A549 (cell line): ENCODE results near the gene HLA-DMA. TPM values are rescaled to one million over a fixed set of nuclear protein-coding genes. Genes with fewer than 3 reads are reported as not detected.

Experiments used
- ATAC-seq, 2 experiments: fragments of 200-7000 bp in 1 of 2; fragments of >200 bp in 1 of 2; cut with Nextera tagmentation in 1 of 2; cut with Tn5 transposase in 1 of 2; 3 replicates each; pipeline versions ENCODE4 v1.8.0 to v1.9.1; 2018 to 2020; ENCODE audit warnings: mild to moderate bottlenecking in 1 of 2, moderate library complexity in 1 of 2
- CTCF ChIA-PET: fragments of 300-600 bp; sonication (Branson Sonifier 250); formaldehyde crosslinking; extraction: SDS; loops from one replicate; lab custom pipeline; 2021; ENCODE audit warnings: antibody characterized with exemption, inconsistent platforms; lab: Yijun Ruan, JAX
- POLR2A ChIA-PET: fragments of 350-600 bp; formaldehyde crosslinking; extraction: SDS; loops from one replicate; lab custom pipeline; 2021; ENCODE audit warnings: antibody characterized with exemption, inconsistent platforms; lab: Yijun Ruan, JAX
- DNase-seq, 2 experiments: peaks; one replicate each; pipeline versions ENCODE4 v3.0.0 to v3.0.0-alpha.2; 2011 to 2016; ENCODE audit warnings: low read depth in 1 of 2, low spot score in 1 of 2
- FAIRE-seq: peaks from 2 replicates; lab custom pipeline; 2011; peaks lifted over from hg19 to GRCh38; lab: Jason Lieb, UNC
- H3K27ac ChIP-seq, 2 experiments: fragments of >200 bp; sonication (Bioruptor Twin); formaldehyde crosslinking; 3 replicates each; pipeline ENCODE4 v1.5.1; 2016 to 2017
- H3K4me1 ChIP-seq: fragments of >200 bp; sonication (Bioruptor Twin); formaldehyde crosslinking; 3 replicates; pipeline ENCODE4 v1.6.1; 2016
- H3K4me2 ChIP-seq: fragments of >200 bp; sonication (Bioruptor Twin); formaldehyde crosslinking; 3 replicates; pipeline ENCODE4 v1.6.1; 2016
- H3K4me3 ChIP-seq: fragments of >200 bp; sonication (Bioruptor Twin); formaldehyde crosslinking; 3 replicates; pipeline ENCODE4 v1.5.1; 2016
- H3K9me3 ChIP-seq: fragments of >200 bp; sonication (Bioruptor Twin); formaldehyde crosslinking; 3 replicates; pipeline ENCODE4 v1.6.1; 2016
- CHD2 ChIP-seq: fragments of 150-350 bp; IDR thresholded peaks from 2 replicates; pipeline ENCODE4 v1.6.1; 2014; ENCODE audit warnings: low read length; ENCODE audit not compliant: partially characterized antibody
- CTCF ChIP-seq: fragments of >200 bp; sonication (Bioruptor Twin); formaldehyde crosslinking; IDR thresholded peaks from 3 replicates; pipeline ENCODE4 v1.5.1; 2016
- EHF ChIP-seq: fragments of 250-450 bp; sonication (Bioruptor Pico); IDR thresholded peaks from 2 replicates; pipeline ENCODE4 v1.5.0; 2020; ENCODE audit warnings: mild to moderate bottlenecking
- EP300 ChIP-seq, 2 experiments: fragments of >200 bp; sonication (Bioruptor Twin); formaldehyde crosslinking; IDR thresholded peaks; 2 replicates in 1 of 2; 3 replicates in 1 of 2; pipeline ENCODE4 v1.6.1; 2016 to 2017
- FOSB ChIP-seq: fragments of 250-450 bp; sonication (Bioruptor Pico); IDR thresholded peaks from 2 replicates; pipeline ENCODE4 v1.5.0; 2020; ENCODE audit warnings: mild to moderate bottlenecking, moderate library complexity
- FOSL2 ChIP-seq, 2 experiments: fragments of 450-650 bp in 1 of 2; fragments of >200 bp in 1 of 2; sonication (Bioruptor Twin) in 1 of 2; formaldehyde crosslinking; IDR thresholded peaks; 2 replicates each; pipeline versions ENCODE4 v1.5.0 to v1.6.1; 2016 to 2020; ENCODE audit warnings: mild to moderate bottlenecking in 1 of 2, moderate library complexity in 1 of 2
- FOXS1 ChIP-seq: fragments of 250-450 bp; sonication (Bioruptor Pico); IDR thresholded peaks from 2 replicates; pipeline ENCODE4 v1.5.0; 2020; ENCODE audit warnings: mild to moderate bottlenecking, moderate library complexity
- HDAC2 ChIP-seq: fragments of 200-600 bp; sonication (generic); IDR thresholded peaks from 2 replicates; pipeline ENCODE4 v1.6.1; 2016
- HOXB13 ChIP-seq: fragments of 250-450 bp; sonication (Bioruptor Pico); IDR thresholded peaks from 2 replicates; pipeline ENCODE4 v1.5.0; 2020; ENCODE audit warnings: low read depth, mild to moderate bottlenecking, moderate library complexity
- HOXB5 ChIP-seq: fragments of 250-450 bp; sonication (Bioruptor Pico); IDR thresholded peaks from 2 replicates; pipeline ENCODE4 v1.5.0; 2020; ENCODE audit warnings: mild to moderate bottlenecking, moderate library complexity
- JUN ChIP-seq, 2 experiments: fragments of >200 bp; sonication (Bioruptor Twin); formaldehyde crosslinking; IDR thresholded peaks; 2 replicates in 1 of 2; 3 replicates in 1 of 2; pipeline ENCODE4 v1.6.1; 2016 to 2017
- MAFK ChIP-seq: fragments of 450-650 bp; IDR thresholded peaks from 2 replicates; pipeline ENCODE4 v1.6.1; 2014; ENCODE audit not compliant: partially characterized antibody
- NFE2L2 ChIP-seq: fragments of 150-350 bp; conservative IDR thresholded peaks from 2 replicates; pipeline ENCODE4 v1.6.1; 2014; ENCODE audit warnings: low read length
- NR3C1 ChIP-seq: fragments of >200 bp; sonication (Bioruptor Twin); formaldehyde crosslinking; IDR thresholded peaks from 3 replicates; pipeline ENCODE4 v1.6.1; 2017
- PBX3 ChIP-seq: IDR thresholded peaks from 2 replicates; pipeline ENCODE4 v1.6.1; 2012
- POLR2AphosphoS2 ChIP-seq: conservative IDR thresholded peaks from 2 replicates; pipeline ENCODE4 v1.6.1; 2012; ENCODE audit warnings: low read length, improper control_type of control experiment, inconsistent platforms
- RAD21 ChIP-seq, 2 experiments: fragments of >200 bp in 1 of 2; sonication (Bioruptor Twin) in 1 of 2; formaldehyde crosslinking in 1 of 2; IDR thresholded peaks in 1 of 2; conservative IDR thresholded peaks in 1 of 2; 2 replicates in 1 of 2; 3 replicates in 1 of 2; pipeline ENCODE4 v1.6.1; 2012 to 2018; ENCODE audit warnings: inconsistent platforms in 1 of 2
- RFX5 ChIP-seq: fragments of 450-650 bp; IDR thresholded peaks from 2 replicates; pipeline ENCODE4 v1.7.1; 2014; ENCODE audit warnings: antibody characterized with exemption, mild to moderate bottlenecking, moderate library complexity
- SMC3 ChIP-seq: fragments of >200 bp; sonication (Bioruptor Twin); formaldehyde crosslinking; IDR thresholded peaks from 3 replicates; pipeline ENCODE4 v1.6.1; 2018; ENCODE audit warnings: inconsistent platforms
- SREBF2 ChIP-seq: fragments of 450-650 bp; IDR thresholded peaks from 2 replicates; pipeline ENCODE4 v1.6.1; 2014; ENCODE audit warnings: mild to moderate bottlenecking, moderate library complexity
- TP53 ChIP-seq: fragments of 250-450 bp; sonication (Bioruptor Pico); IDR thresholded peaks from 2 replicates; pipeline ENCODE4 v1.5.0; 2021; ENCODE audit warnings: mild to moderate bottlenecking, moderate library complexity
- WGBS: methylation state at CpG from one replicate; pipeline ENCODE4 v1.1.6; 2017; ENCODE audit errors: missing lambda C conversion rate; 5-methylcytosine and 5-hydroxymethylcytosine counted together
- polyA minus RNA-seq: library from RNA; depleted of rRNA, polyadenylated mRNA; stranded (reverse); fragments of >200 nt; gene quantifications from 2 replicates; pipeline ENCODE4 v1.2.3, GENCODE V29; 2011; rRNA and poly(A)+ RNA removed
- polyA plus RNA-seq, 4 experiments: library from polyadenylated mRNA; depleted of rRNA in 3 of 4; stranded (reverse); fragments of >200 nt; fragmentation: RNase III in 1 of 4; extraction: RNeasy Plus Mini Kit Qiagen cat#74134 plus additional on column Dnase treatment in 1 of 4; gene quantifications; 2 replicates in 3 of 4; 3 replicates in 1 of 4; pipeline ENCODE4 v1.2.3, GENCODE V29; 2011 to 2017
- TF ChIP-seq, protein P1 (sequence below): IDR thresholded peaks from 2 replicates; pipeline ENCODE4 v1.6.1; 2012
- TF ChIP-seq, protein P2 (sequence below): fragments of 250-450 bp; sonication (Bioruptor Pico); IDR thresholded peaks from 2 replicates; pipeline ENCODE4 v1.5.0; 2021; ENCODE audit warnings: mild to moderate bottlenecking, moderate library complexity, borderline replicate concordance
- TF ChIP-seq, protein P3 (sequence below): fragments of >200 bp; sonication (Bioruptor Twin); formaldehyde crosslinking; IDR thresholded peaks from 3 replicates; pipeline ENCODE4 v1.6.1; 2016

HLA-DMA gene
- polyA plus RNA-seq (2011; rRNA removed) (5.6 and 7.0 TPM in 2 replicates), polyA plus RNA-seq (2017; fragmentation: RNase III; extraction: RNeasy Plus Mini Kit Qiagen cat#74134 plus additional on column Dnase treatment) (2.5 to 2.8 TPM (median 2.5 TPM) in 3 replicates), polyA minus RNA-seq (4.2 and 5.5 TPM in 2 replicates)
- 2.7 and 3.4 TPM in 2 replicates for polyA plus RNA-seq (2012; cell fraction: cytosol; rRNA removed)
- polyA plus RNA-seq (2012; cell fraction: nucleus; rRNA removed): 4.2 and 7.4 TPM in 2 replicates

DNA sequence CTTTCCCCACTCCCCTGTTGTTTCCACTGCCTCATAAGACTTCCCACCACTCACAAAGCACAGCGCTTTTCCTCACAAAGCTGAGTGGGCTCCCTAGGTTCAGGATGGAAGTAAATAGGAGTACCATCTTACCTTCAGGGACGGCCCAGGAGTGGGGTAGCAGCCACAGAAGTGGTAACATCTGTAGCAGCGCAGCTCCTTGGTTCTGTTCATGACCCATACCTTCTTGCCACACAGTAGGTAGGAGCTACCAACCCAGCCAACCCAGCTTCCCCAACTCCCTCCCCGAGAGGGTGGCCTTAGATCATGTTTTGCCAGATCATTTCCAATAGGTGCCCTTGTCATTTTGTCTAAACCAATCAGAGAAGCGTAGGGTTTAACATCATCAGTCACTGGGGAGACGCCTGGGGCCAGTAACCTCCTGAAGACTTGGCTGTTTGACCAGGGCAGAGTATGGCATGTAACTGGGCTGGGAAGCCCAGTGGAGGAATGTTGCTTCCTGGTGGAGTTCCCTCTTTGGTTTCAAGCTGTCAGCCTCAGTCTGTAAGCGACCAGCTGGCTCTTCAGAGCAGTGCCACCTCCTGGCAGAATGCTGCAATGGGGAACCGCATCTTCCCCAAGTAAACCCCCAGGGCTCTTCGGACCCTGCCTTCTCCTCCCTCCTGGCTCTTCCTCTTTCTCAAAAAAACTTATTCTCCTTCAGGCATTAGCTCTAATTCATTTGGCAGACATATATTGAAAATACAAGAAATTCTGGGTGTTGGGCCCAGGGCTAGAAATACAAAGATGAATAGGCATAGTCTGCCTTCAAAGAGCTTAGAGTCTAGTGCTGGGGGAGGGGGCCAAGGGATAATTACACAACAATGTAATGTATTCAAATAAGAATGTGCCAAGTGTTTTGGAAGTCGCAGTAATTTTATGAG, at the start of gene HLA-DMA:
Gene HLA-DMA, minus strand, starts transcription at position 281 of the 923 bp plus-strand sequence. Its CDS starts 61 bp downstream, at position 220.
- H3K4me2 ChIP-seq: peak within 1 kb of the TSS; percentile 52; the same call in 2 of the 3 replicates
- peak; percentile 49 to 93 for DNase-seq
- TF ChIP-seq PBX3 (no peak), CTCF (peak; percentile 50), RFX5 (peak; percentile 99), RAD21 (conservative IDR thresholded peaks at IDR 0.05 in 1 of 2, IDR thresholded peaks at IDR 0.05 in 1 of 2) (peak; percentile 24 to 28; a peak in 2 of 5 replicates), NR3C1 (no peak), HOXB13 (no peak), TP53 (CRISPR knock-in tag) (no peak), SMC3 (peak; percentile 40; the same call in 1 of the 3 replicates), HDAC2 (no peak), POLR2AphosphoS2 (no peak)
- TF ChIP-seq, protein P1, sequence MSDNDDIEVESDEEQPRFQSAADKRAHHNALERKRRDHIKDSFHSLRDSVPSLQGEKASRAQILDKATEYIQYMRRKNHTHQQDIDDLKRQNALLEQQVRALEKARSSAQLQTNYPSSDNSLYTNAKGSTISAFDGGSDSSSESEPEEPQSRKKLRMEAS: no peak
- TF ChIP-seq, protein P2, sequence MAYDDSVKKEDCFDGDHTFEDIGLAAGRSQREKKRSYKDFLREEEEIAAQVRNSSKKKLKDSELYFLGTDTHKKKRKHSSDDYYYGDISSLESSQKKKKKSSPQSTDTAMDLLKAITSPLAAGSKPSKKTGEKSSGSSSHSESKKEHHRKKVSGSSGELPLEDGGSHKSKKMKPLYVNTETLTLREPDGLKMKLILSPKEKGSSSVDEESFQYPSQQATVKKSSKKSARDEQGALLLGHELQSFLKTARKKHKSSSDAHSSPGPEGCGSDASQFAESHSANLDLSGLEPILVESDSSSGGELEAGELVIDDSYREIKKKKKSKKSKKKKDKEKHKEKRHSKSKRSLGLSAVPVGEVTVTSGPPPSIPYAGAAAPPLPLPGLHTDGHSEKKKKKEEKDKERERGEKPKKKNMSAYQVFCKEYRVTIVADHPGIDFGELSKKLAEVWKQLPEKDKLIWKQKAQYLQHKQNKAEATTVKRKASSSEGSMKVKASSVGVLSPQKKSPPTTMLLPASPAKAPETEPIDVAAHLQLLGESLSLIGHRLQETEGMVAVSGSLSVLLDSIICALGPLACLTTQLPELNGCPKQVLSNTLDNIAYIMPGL (CRISPR knock-in tag): no peak
- TF ChIP-seq, all 56 proteins: peak for 4
- H3K27ac ChIP-seq: no peak within 1 kb of the TSS
- peaks cover 5% of the 10 kb centered on the region; the same call in 1 of the 3 replicates for H3K4me1 ChIP-seq
- 48% methylated on average over 10 of the region's 10 CpGs for WGBS
- H3K4me3 ChIP-seq: no peak within 1 kb of the TSS
- FAIRE-seq (no peak), ATAC-seq (peak; percentile 88 to 99)
- no peaks in the 10 kb centered on the region for H3K9me3 ChIP-seq
- CTCF ChIA-PET: interaction anchor here (0.6 to 5.2 kb wide), 30 partner anchors 9 to 295 kb away, joined by 3 to 40 read pairs (median 4); partner anchors contain the start of genes BRD2, HLA-DMB and TAP2
- POLR2A ChIA-PET: interaction anchor here (0.7 to 4.0 kb wide), 4 partner anchors 18 to 59 kb away, joined by 3 to 29 read pairs (median 4); no protein-coding TSS in a partner anchor

GRCh38 chr6:33001685-33002084, 48.8 kb upstream of the HLA-DMA start:
- no peaks in the 10 kb centered on the region for H3K4me1 ChIP-seq
- 26% methylated on average over 4 of the region's 4 CpGs for WGBS
- H3K4me2 ChIP-seq: no peak overlapping the region
- ChIA-PET POLR2A (no interaction called here), CTCF (interaction anchor here (1.4 kb wide), 1 partner anchor 116 kb away, joined by 4 read pairs; no protein-coding TSS in a partner anchor)
- DNase-seq (no peak), FAIRE-seq (no peak), ATAC-seq (no peak)
- H3K9me3 ChIP-seq: no peaks in the 10 kb centered on the region
- TF ChIP-seq MAFK (no peak), PBX3 (no peak), FOSB (CRISPR knock-in tag) (no peak), SREBF2 (no peak), EP300 (IDR thresholded peaks at IDR 0.05) (no peak), NFE2L2 (no peak), EHF (no peak), FOXS1 (CRISPR knock-in tag) (no peak), JUN (IDR thresholded peaks at IDR 0.05) (no peak), HOXB5 (no peak), CTCF (no peak), FOSL2 (IDR thresholded peaks at IDR 0.05) (no peak), FOSL2 (CRISPR knock-in tag; IDR thresholded peaks at IDR 0.05) (no peak), CHD2 (no peak)
- TF ChIP-seq, protein P3, sequence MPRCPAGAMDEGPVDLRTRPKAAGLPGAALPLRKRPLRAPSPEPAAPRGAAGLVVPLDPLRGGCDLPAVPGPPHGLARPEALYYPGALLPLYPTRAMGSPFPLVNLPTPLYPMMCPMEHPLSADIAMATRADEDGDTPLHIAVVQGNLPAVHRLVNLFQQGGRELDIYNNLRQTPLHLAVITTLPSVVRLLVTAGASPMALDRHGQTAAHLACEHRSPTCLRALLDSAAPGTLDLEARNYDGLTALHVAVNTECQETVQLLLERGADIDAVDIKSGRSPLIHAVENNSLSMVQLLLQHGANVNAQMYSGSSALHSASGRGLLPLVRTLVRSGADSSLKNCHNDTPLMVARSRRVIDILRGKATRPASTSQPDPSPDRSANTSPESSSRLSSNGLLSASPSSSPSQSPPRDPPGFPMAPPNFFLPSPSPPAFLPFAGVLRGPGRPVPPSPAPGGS: no peak
- no peak overlapping the region for H3K4me3 ChIP-seq
- H3K27ac ChIP-seq: no peak overlapping the region
